Epithelial cell of proximal tubule (primary cell): ENCODE data around the gene KIF13A. TPM values are rescaled to one million over a fixed set of nuclear protein-coding genes. Genes with fewer than 3 reads are reported as not detected.

Experiments
- DNase-seq: peaks from one replicate; pipeline ENCODE4 v3.0.0-alpha.2; 2011; ENCODE audit warnings: low read depth
- H3K4me3 ChIP-seq: 2 replicates; pipeline ENCODE4 v1.5.1; 2011; ENCODE audit warnings: low read depth, mild to moderate bottlenecking, low read length
- total RNA-seq: library from RNA; depleted of rRNA; stranded (reverse); fragments of >200 nt; gene quantifications from 2 replicates; pipeline ENCODE4 v1.2.3, GENCODE V29; 2015
- TF ChIP-seq, protein P1 (sequence below): conservative IDR thresholded peaks from 2 replicates; pipeline ENCODE4 v1.5.1; 2012; ENCODE audit warnings: low read depth, mild to moderate bottlenecking, low read length

The KIF13A gene
- total RNA-seq, 1 donor from 2014 or later, result 12.5 TPM

DNA sequence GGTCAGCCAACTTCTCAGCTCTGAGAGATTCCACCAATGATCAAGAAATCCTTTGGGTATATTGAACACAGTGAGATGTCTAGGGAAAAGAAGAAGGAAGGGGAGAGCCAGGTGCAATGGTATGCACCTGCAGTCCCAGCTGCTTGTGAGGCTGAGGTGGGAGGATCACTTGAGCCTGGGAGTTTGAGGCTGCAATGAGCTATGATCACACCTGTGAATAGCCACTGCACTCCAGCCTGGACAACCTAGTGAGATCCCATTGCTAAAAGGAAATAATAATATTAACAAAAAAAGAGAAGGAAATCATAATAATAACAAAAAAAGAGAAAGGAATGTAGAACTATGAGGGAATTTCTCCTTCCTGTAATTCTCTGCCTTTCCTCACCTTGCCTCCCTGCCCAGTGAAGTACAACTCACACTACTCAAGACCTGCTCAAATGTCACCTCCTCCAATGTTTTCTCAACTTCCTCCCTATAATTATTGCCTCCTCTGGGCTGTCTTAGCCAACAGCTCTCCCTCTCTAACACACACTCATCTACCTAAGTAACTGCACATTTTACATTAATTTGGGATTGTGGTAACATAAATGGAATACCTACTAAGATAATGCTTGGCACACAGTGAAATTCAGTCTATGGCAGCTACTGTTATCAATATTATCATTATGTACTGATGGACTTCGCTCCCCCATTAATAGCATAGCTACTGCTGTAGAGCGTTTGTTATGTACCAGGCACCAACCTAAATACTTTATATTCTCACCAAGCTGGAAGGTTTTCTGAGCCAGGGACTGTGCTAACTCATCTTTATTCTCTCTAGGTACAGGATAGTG lies 103.6 kb downstream of the KIF13A start:
- H3K4me3 ChIP-seq, result no peak overlapping the region
- TF ChIP-seq, protein P1, sequence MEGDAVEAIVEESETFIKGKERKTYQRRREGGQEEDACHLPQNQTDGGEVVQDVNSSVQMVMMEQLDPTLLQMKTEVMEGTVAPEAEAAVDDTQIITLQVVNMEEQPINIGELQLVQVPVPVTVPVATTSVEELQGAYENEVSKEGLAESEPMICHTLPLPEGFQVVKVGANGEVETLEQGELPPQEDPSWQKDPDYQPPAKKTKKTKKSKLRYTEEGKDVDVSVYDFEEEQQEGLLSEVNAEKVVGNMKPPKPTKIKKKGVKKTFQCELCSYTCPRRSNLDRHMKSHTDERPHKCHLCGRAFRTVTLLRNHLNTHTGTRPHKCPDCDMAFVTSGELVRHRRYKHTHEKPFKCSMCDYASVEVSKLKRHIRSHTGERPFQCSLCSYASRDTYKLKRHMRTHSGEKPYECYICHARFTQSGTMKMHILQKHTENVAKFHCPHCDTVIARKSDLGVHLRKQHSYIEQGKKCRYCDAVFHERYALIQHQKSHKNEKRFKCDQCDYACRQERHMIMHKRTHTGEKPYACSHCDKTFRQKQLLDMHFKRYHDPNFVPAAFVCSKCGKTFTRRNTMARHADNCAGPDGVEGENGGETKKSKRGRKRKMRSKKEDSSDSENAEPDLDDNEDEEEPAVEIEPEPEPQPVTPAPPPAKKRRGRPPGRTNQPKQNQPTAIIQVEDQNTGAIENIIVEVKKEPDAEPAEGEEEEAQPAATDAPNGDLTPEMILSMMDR, result no peak
- no peak for DNase-seq

DNA sequence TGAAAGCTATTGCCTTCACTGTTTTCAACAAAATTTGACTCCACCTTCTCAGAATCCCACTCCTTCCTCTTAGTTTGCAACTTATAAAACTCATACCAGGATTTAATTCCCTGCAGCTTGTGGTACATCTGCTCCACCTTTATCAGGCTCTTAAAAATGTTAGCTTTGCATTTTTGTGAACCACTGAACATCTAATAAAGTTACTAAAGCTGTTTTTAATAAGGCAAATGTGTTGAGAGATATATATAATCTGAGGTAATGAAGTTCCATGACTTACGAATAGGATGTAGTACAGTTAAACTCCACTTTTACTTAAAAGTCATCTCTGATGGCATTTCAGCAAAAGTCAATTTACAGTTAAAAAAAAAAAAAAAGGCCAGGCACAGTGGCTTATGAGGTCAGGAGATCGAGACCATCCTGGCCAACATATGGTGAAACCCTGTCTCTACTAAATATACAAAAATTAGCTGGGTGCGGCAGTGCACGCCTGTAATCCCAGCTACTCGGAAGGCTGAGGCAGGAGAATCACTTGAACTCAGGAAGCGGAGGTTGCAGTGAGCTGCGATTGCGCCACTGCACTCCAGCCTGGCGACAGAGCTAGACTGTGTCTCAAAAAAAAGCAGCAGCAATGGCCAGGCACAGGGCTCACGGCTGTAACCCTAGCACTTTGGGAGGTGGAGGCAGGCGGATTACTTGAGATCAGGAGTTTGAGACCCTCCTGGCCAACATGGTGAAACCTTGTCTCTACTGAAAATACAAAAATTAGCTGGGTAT lies 106.2 kb downstream of the KIF13A start:
- TF ChIP-seq, protein P1, result no peak
- H3K4me3 ChIP-seq, result no peak overlapping the region
- DNase-seq, result no peak

DNA sequence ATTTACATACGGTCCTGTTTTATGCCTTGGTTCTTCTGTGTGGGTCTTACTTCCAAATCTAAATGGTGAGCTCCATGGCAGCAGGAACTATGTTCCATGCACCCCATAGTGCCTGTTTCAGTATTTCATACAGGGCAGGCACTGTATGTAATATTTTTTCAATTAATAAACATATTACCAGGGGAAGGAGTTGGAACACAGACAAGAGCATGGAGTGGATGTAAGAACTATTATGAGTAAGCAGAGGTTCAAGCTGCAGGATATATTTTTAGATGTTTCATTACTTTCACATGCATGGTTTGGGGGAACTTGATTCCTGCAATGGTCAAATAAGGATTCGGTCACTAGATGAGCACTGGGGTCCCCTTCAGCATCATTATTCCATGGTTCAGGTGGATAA lies 108.3 kb downstream of the KIF13A start:
- TF ChIP-seq, protein P1, result no peak
- no peak overlapping the region for H3K4me3 ChIP-seq
- no peak for DNase-seq

GRCh38 chr6:17878734-17879133 lies 108.7 kb downstream of the KIF13A start:
- no peak overlapping the region for H3K4me3 ChIP-seq
- TF ChIP-seq, protein P1, result no peak
- DNase-seq, result no peak

- no peak overlapping the region for H3K4me3 ChIP-seq
- TF ChIP-seq, protein P1, result no peak
- no peak for DNase-seq
Measured at GRCh38 chr6:17877895-17878440, 109.5 kb downstream of the KIF13A start.

DNA sequence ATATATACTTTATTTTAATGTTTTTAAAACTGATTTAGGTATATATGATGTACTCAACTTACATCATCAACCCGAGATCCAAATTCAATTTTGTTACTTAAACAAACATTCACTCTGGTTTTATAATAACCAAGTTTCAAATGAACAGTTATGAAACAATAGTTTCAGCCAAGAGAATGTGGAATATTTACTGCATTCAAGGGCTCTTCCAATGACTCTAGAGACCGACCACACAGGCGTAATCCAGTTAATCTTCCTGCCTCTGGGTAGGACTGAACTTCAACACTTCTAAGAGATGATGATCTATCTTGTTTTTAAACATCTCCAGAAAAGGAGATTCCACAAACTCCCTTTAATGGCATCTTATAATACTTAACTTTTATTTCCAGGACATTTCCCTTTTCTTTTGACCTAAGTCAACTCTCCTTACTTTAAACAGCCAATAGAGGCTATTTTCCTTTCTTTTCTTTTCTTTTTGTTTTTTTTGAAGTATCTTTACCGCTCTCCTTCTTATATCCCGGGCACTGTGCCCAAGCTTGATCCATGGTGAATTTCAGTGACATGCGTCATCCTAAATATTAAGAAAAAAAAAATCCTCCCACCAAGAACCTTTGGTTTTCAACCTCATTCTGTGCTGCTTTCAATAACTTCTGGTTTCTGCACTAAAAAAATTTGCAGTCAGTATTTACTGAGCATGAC lies 110.1 kb downstream of the KIF13A start:
- no peak for DNase-seq
- H3K4me3 ChIP-seq, result no peak overlapping the region
- TF ChIP-seq, protein P1, result no peak
